ENCODE results near the gene ZCCHC14. TPM values are rescaled to one million over a fixed set of nuclear protein-coding genes. Genes with fewer than 3 reads are reported as not detected.

The ZCCHC14 gene
- total RNA-seq (33.7 TPM), polyA plus RNA-seq (1 to 10 TPM; 1.6 to 2.2 (median 1.8) TPM)

DNA sequence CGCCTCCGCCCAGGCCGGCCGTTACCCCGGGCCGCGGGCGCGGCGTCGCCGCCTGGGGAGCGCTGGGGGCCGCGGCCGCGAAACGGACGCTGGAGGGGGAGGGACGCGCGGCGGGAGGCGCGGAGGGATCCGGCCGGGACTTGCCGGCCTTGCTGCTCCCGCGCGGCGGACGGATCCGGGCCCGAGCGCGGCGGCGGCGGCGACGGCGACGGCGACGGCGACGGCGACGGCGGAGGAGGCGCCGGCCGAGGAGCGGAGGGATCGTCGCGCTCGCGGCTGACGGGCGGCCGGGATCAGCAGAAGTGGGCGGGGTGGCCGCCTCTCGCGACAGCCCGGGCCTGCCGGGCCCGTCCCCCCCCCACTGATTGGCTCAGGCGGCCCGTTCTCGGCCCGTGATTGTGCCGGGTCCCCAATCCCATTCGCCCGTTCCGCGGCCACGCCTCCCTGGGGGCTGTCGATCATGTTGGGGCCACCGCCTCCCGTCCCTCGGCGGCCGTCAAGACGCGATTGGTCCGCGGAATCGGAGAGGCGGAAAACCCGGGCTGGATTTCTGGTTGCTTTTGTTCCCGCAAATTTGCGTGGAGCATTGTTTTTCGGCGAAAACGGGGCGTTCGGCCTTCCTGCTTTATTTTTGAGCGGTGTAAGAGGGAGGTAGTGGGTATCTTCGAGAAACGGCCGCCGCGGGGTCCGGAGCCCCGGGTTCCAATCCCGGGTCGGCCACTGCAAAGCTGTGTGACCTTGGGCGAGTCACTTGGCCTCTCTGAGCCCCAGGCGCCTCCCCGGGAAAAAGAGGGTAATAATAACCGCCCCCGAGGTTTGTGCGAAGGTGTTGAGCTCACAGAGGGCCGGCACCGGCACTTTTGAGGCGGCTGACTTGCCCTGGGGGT, at the start of gene ZCCHC14:
Gene ZCCHC14, minus strand, starts transcription at position 304 of the 887 bp plus-strand sequence. CDS start 786 bp downstream, outside the sequence.
- peak within 1 kb of the TSS; percentile 88 to 98 (median 90) for H3K27ac Mint-ChIP-seq
- H3K27me3 Mint-ChIP-seq = peaks cover 19% of the 10 kb centered on the region
- no peaks in the 10 kb centered on the region for H3K36me3 ChIP-seq (ENCODE audit: control insufficient read depth, insufficient read depth, low read length)
- peak within 1 kb of the TSS; percentile 87 to 95 (median 91) for H3K4me3 Mint-ChIP-seq
- peak; percentile 99 for DNase-seq
- H3K4me3 ChIP-seq (ENCODE audit: low read depth, low read length) = peak within 1 kb of the TSS; percentile 41
- no peaks in the 10 kb centered on the region for H3K9me3 Mint-ChIP-seq
- H3K27me3 ChIP-seq (ENCODE audit: control insufficient read depth, insufficient read depth, low read length) = no peaks in the 10 kb centered on the region
- H3K4me1 Mint-ChIP-seq = peaks cover 14 to 59% (median 41%) of the 10 kb centered on the region in 4 donors
- H3K27ac ChIP-seq (ENCODE audit: insufficient read depth, low read length, poor library complexity, severe bottlenecking) = peak within 1 kb of the TSS; percentile 78
- H3K4me1 ChIP-seq (ENCODE audit: control insufficient read depth, insufficient read depth, low read length, poor library complexity, severe bottlenecking) = peaks cover 53% of the 10 kb centered on the region
- H3K36me3 Mint-ChIP-seq = no peaks in the 10 kb centered on the region
- ATAC-seq (ENCODE audit: low read depth in 2 of 2) = peak; percentile 95 to 97
- no peaks in the 10 kb centered on the region for H3K9me3 ChIP-seq (ENCODE audit: control insufficient read depth in 2 of 2, low read length in 2 of 2)

DNA sequence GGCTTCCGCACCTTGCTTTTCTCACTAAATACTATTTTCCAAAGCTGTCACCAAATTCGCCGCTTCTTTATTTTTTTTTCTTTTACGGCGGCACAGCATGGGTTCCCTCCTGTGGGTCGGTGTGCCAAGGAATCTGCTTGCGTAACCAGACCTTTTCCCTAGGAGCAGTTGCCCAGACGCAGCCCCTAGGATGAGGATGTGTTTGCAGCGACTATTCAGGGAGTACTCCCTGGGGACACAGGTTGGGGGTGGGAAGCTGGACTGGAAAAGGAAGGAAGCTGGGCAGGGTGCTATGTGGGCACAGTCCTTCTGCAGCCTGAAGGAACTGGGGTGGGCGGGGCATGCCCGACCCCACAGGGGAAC, 49.0 kb upstream of the ZCCHC14 start:
- Histone ChIP-seq H3K4me1 (ENCODE audit: control insufficient read depth, insufficient read depth, low read length, poor library complexity, severe bottlenecking) (no peaks in the 10 kb centered on the region), H3K9me3 (ENCODE audit: control insufficient read depth in 2 of 2, low read length in 2 of 2) (no peaks in the 10 kb centered on the region), H3K36me3 (ENCODE audit: control insufficient read depth, insufficient read depth, low read length) (no peaks in the 10 kb centered on the region), H3K27me3 (ENCODE audit: control insufficient read depth, insufficient read depth, low read length) (peaks cover 2% of the 10 kb centered on the region), H3K4me3 (ENCODE audit: low read depth, low read length) (no peak overlapping the region), H3K27ac (ENCODE audit: insufficient read depth, low read length, poor library complexity, severe bottlenecking) (no peak overlapping the region)
- Mint-ChIP-seq H3K27ac (no peak overlapping the region), H3K27me3 (peaks cover 42% of the 10 kb centered on the region), H3K4me3 (no peak overlapping the region), H3K4me1 (peaks cover 0 to 3% (median 0%) of the 10 kb centered on the region in 4 donors), H3K36me3 (no peaks in the 10 kb centered on the region), H3K9me3 (peaks cover 0 to 5% (median 2%) of the 10 kb centered on the region in 7 donors)
- ATAC-seq (ENCODE audit: low read depth in 2 of 2) = no peak
- no peak for DNase-seq

- Histone ChIP-seq H3K4me1 (ENCODE audit: control insufficient read depth, insufficient read depth, low read length, poor library complexity, severe bottlenecking) (no peaks in the 10 kb centered on the region), H3K36me3 (ENCODE audit: control insufficient read depth, insufficient read depth, low read length) (no peaks in the 10 kb centered on the region), H3K9me3 (ENCODE audit: control insufficient read depth in 2 of 2, low read length in 2 of 2) (no peaks in the 10 kb centered on the region), H3K27ac (ENCODE audit: insufficient read depth, low read length, poor library complexity, severe bottlenecking) (no peak overlapping the region), H3K4me3 (ENCODE audit: low read depth, low read length) (no peak overlapping the region), H3K27me3 (ENCODE audit: control insufficient read depth, insufficient read depth, low read length) (peaks cover 2% of the 10 kb centered on the region)
- Mint-ChIP-seq H3K27ac (no peak overlapping the region), H3K4me1 (peaks cover 0 to 3% (median 0%) of the 10 kb centered on the region in 4 donors), H3K9me3 (peaks cover 0 to 5% (median 2%) of the 10 kb centered on the region in 7 donors), H3K36me3 (no peaks in the 10 kb centered on the region), H3K27me3 (peaks cover 47% of the 10 kb centered on the region), H3K4me3 (no peak overlapping the region)
- DNase-seq (no peak), ATAC-seq (ENCODE audit: low read depth in 2 of 2) (no peak)
Measured at GRCh38 chr16:87541147-87541871, 48.5 kb upstream of the ZCCHC14 start.

DNA sequence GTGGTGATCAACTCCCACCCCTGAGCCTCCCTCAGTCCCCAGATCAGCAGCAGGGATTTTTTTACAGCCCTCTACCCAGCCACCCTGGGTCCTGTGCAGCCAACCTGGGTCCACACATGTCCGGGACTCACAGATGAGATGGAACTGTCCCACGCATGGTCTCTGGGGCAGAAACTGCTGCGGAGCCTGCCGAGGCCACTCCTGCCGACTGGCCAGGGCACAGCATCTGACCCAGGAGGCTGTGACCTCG, 48.0 kb upstream of the ZCCHC14 start:
- DNase-seq = no peak
- Mint-ChIP-seq H3K4me1 (peaks cover 0 to 3% (median 0%) of the 10 kb centered on the region in 4 donors), H3K36me3 (no peaks in the 10 kb centered on the region), H3K27me3 (peaks cover 50% of the 10 kb centered on the region), H3K27ac (no peak overlapping the region), H3K9me3 (peaks cover 0 to 5% (median 2%) of the 10 kb centered on the region in 7 donors), H3K4me3 (no peak overlapping the region)
- Histone ChIP-seq H3K4me1 (ENCODE audit: control insufficient read depth, insufficient read depth, low read length, poor library complexity, severe bottlenecking) (no peaks in the 10 kb centered on the region), H3K4me3 (ENCODE audit: low read depth, low read length) (no peak overlapping the region), H3K27me3 (ENCODE audit: control insufficient read depth, insufficient read depth, low read length) (peaks cover 3% of the 10 kb centered on the region), H3K36me3 (ENCODE audit: control insufficient read depth, insufficient read depth, low read length) (no peaks in the 10 kb centered on the region), H3K27ac (ENCODE audit: insufficient read depth, low read length, poor library complexity, severe bottlenecking) (no peak overlapping the region), H3K9me3 (ENCODE audit: control insufficient read depth in 2 of 2, low read length in 2 of 2) (no peaks in the 10 kb centered on the region)
- no peak for ATAC-seq (ENCODE audit: low read depth in 2 of 2)

- no peak overlapping the region for H3K4me3 ChIP-seq (ENCODE audit: low read depth, low read length)
- Mint-ChIP-seq H3K36me3 (no peaks in the 10 kb centered on the region), H3K27me3 (peaks cover 48% of the 10 kb centered on the region), H3K4me1 (peaks cover 0 to 3% (median 0%) of the 10 kb centered on the region in 4 donors), H3K27ac (no peak overlapping the region), H3K4me3 (no peak overlapping the region), H3K9me3 (peaks cover 0 to 2% (median 0%) of the 10 kb centered on the region in 7 donors)
- DNase-seq (no peak), ATAC-seq (ENCODE audit: low read depth in 2 of 2) (no peak)
- H3K27ac ChIP-seq (ENCODE audit: insufficient read depth, low read length, poor library complexity, severe bottlenecking) = no peak overlapping the region
- peaks cover 4% of the 10 kb centered on the region for H3K27me3 ChIP-seq (ENCODE audit: control insufficient read depth, insufficient read depth, low read length)
- H3K9me3 ChIP-seq (ENCODE audit: control insufficient read depth in 2 of 2, low read length in 2 of 2) = no peaks in the 10 kb centered on the region
- no peaks in the 10 kb centered on the region for H3K4me1 ChIP-seq (ENCODE audit: control insufficient read depth, insufficient read depth, low read length, poor library complexity, severe bottlenecking)
- no peaks in the 10 kb centered on the region for H3K36me3 ChIP-seq (ENCODE audit: control insufficient read depth, insufficient read depth, low read length)
Measured at GRCh38 chr16:87540072-87540896, 47.5 kb upstream of the ZCCHC14 start.

- Histone ChIP-seq H3K9me3 (ENCODE audit: control insufficient read depth in 2 of 2, low read length in 2 of 2) (no peaks in the 10 kb centered on the region), H3K4me1 (ENCODE audit: control insufficient read depth, insufficient read depth, low read length, poor library complexity, severe bottlenecking) (no peaks in the 10 kb centered on the region), H3K36me3 (ENCODE audit: control insufficient read depth, insufficient read depth, low read length) (no peaks in the 10 kb centered on the region), H3K4me3 (ENCODE audit: low read depth, low read length) (no peak overlapping the region), H3K27me3 (ENCODE audit: control insufficient read depth, insufficient read depth, low read length) (peaks cover 4% of the 10 kb centered on the region), H3K27ac (ENCODE audit: insufficient read depth, low read length, poor library complexity, severe bottlenecking) (no peak overlapping the region)
- H3K36me3 Mint-ChIP-seq = no peaks in the 10 kb centered on the region
- H3K27ac Mint-ChIP-seq = no peak overlapping the region
- no peak for DNase-seq
- peaks cover 0 to 4% (median 0%) of the 10 kb centered on the region in 7 donors for H3K9me3 Mint-ChIP-seq
- peaks cover 0 to 3% (median 0%) of the 10 kb centered on the region in 4 donors for H3K4me1 Mint-ChIP-seq
- H3K27me3 Mint-ChIP-seq = peaks cover 48% of the 10 kb centered on the region
- no peak overlapping the region for H3K4me3 Mint-ChIP-seq
- no peak for ATAC-seq (ENCODE audit: low read depth in 2 of 2)
Measured at GRCh38 chr16:87539113-87539512, 46.3 kb upstream of the ZCCHC14 start.

- no peaks in the 10 kb centered on the region for H3K4me1 ChIP-seq (ENCODE audit: control insufficient read depth, insufficient read depth, low read length, poor library complexity, severe bottlenecking)
- peaks cover 4% of the 10 kb centered on the region for H3K27me3 ChIP-seq (ENCODE audit: control insufficient read depth, insufficient read depth, low read length)
- no peak overlapping the region for H3K27ac ChIP-seq (ENCODE audit: insufficient read depth, low read length, poor library complexity, severe bottlenecking)
- peaks cover 48% of the 10 kb centered on the region for H3K27me3 Mint-ChIP-seq
- H3K36me3 ChIP-seq (ENCODE audit: control insufficient read depth, insufficient read depth, low read length) = no peaks in the 10 kb centered on the region
- H3K4me3 ChIP-seq (ENCODE audit: low read depth, low read length) = no peak overlapping the region
- no peak overlapping the region for H3K4me3 Mint-ChIP-seq
- no peaks in the 10 kb centered on the region for H3K4me1 Mint-ChIP-seq
- no peaks in the 10 kb centered on the region for H3K9me3 ChIP-seq (ENCODE audit: control insufficient read depth in 2 of 2, low read length in 2 of 2)
- H3K9me3 Mint-ChIP-seq = peaks cover 0 to 5% (median 0%) of the 10 kb centered on the region in 7 donors
- H3K27ac Mint-ChIP-seq = peak overlapping the region in 1 of 3 donors; percentile 90
- H3K36me3 Mint-ChIP-seq = no peaks in the 10 kb centered on the region
- no peak for ATAC-seq (ENCODE audit: low read depth in 2 of 2)
- no peak for DNase-seq
Measured at GRCh38 chr16:87538594-87538993, 45.8 kb upstream of the ZCCHC14 start.
